NCI-H2196 treated with DMSO at 0.1 percent for 48 hours (cell line): ENCODE results near the gene PRDX3.

Experiments used
- DNase-seq: peaks from one replicate; lab custom pipeline; 2025; ENCODE audit not compliant: unreplicated experiment; lab: John Stamatoyannopoulos, UW

Gene PRDX3

DNA sequence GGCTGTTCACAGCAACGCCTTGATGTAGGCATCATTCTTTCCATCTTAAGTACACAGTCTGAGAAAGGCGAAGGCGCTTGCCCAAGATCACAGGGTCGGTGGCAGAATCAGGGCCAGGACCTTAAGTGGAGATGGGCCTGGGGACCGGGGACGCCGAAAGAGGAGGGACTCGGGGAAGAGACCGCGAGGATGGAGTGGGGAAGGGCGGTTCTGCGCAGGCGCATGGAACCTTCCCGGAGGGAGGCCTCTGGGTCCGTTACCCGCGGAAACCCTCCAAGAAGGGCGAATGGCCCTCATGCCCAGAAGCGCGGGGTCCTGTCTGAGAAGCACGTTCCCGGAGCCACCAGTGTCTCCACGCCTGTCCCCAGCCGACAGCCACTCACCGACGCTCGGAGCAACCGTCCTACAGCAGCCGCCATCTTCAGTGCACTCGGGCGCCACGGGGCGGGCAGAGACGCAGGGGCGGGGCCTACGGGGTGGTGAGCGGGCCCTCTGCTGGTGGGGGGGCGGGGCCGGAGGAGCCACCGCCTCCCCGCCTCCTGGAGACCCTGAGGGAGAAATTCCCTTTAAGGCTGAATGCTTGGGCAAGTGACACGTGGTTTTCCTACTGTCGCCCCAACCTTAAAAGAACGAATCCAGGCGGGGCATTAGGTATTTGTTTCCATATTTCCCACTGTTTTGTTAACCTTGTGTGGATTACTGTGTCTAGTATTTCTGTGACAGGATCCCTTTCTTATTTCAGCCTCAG, at the start of gene PRDX3:
Gene PRDX3, minus strand, starts transcription at position 441 of the 748 bp plus-strand sequence. Its CDS starts 22 bp downstream, at position 419.
- DNase-seq = peak; percentile 47

DNA sequence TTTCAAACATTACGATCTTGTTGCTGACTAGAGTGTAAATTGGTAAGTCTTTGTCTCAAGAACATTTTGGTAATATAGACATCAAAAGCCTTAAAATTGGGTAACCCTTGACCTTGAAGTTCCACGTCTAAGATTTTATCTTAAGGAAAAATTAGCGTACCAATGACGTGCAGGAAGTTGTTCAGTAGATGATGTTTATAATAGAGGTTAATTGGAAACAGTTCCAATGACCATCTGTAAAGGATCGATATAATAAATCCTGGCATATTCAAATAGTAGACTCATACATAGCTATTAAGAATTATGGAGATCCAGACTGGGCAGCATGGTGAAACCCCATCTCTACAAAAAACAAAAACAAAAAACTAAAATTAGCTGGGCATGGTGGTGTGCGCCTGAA, 49.2 kb upstream of the PRDX3 start:
- DNase-seq = no peak

- DNase-seq = no peak
These were observed 46.6 kb upstream of the PRDX3 start for GRCh38 chr10:119225083-119225658.

- DNase-seq = no peak
These were observed 44.4 kb upstream of the PRDX3 start for GRCh38 chr10:119222966-119223386.

- no peak for DNase-seq
These were observed 43.9 kb upstream of the PRDX3 start for GRCh38 chr10:119222537-119222936.

DNA sequence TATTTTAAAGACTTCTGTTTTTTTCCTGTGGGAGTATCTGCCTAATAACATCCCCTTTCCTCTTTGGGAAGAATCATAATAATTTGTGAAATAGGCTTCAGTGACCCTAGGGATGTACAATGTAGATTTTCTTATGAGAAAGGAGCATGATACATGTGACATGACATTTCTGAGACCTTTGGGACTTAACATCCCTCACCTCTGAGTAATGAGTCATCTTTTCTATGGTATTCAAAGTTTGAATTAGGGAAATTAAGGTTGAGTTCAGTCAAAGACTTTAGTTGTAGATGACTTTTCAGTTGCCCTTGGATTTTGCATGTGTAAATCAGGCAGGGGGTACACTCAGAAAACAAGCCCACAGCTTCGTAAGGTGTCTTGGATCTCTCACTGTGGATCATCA, 43.1 kb upstream of the PRDX3 start:
- no peak for DNase-seq

DNA sequence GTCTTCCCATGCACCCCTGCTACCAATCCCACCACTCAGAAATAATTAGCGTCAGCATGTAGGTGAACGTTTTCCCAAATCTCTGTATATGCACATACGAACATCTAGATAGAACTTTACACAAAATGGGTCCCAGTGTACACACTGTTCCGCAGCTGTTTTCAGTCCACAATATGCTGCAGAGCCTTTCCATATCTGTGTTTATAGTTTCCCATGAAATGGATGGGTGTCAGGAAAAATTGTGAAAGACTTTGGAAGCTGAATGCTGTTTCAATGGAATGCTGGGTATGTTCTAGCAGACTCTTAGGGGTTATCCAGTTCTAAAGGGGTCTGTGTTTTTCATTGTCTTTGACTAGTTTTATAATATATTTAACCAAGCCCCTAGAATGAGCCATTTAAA, 42.6 kb upstream of the PRDX3 start:
- no peak for DNase-seq

DNA sequence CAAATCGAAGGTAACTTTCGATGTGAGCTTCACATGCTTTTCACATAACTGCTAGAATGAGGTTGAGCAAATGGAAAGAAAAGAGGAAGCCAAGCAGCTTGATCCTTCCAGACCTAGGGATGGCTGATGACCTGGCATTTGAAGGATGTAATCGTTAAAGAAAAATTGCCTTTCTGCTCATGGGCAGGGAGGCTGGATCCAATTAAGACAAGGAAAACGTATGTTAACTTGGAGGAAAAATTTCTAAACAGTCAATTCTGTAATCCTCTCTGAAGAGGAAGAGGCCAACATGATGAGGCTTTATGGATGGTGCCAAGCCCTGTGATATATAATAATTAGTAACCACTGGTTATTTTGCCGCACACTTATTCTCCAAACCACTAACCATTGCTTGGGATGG, 41.3 kb upstream of the PRDX3 start:
- no peak for DNase-seq

- no peak for DNase-seq
These were observed 39.4 kb upstream of the PRDX3 start for GRCh38 chr10:119217991-119218490.

DNA sequence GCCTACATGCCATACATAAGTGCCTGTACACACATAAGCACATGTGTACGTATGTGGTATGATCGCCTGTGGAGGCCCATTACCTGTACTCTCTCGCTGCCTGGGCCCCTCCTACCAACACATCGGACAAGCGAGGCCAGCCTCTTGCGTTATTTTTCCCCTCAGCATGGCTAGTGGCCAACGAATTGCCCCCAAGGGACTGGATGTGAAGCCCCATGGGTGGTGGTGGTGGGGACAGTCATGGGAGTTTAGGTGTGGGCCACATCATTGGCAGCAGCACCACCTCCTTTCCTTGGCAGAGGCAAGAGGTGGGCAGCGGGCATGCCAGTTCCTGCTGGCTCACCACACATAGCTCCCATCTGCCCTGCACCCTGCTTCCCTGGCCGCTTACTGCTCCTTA, 38.8 kb upstream of the PRDX3 start:
- no peak for DNase-seq

- DNase-seq = no peak
These were observed 37.5 kb upstream of the PRDX3 start for GRCh38 chr10:119216127-119216526.

DNA sequence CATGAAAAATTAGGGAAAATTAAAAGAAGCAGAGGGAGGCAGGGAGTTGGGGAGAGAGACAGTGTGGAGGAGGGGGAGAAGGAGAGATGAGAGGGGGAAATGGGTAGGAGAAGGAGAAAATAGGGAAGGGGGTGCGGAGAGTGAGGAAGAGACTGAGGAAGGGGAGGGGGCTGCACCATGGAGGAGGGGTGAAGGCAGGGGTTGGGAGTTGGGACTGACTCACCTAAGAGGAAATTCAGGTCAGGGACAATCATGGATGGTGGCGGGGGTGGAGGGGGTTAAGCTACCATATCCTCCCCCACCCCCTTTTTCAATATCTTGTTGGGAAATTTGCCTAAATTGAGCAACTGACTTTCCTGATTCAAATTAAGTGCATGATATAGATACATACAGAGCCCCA, 36.8 kb upstream of the PRDX3 start:
- no peak for DNase-seq

DNA sequence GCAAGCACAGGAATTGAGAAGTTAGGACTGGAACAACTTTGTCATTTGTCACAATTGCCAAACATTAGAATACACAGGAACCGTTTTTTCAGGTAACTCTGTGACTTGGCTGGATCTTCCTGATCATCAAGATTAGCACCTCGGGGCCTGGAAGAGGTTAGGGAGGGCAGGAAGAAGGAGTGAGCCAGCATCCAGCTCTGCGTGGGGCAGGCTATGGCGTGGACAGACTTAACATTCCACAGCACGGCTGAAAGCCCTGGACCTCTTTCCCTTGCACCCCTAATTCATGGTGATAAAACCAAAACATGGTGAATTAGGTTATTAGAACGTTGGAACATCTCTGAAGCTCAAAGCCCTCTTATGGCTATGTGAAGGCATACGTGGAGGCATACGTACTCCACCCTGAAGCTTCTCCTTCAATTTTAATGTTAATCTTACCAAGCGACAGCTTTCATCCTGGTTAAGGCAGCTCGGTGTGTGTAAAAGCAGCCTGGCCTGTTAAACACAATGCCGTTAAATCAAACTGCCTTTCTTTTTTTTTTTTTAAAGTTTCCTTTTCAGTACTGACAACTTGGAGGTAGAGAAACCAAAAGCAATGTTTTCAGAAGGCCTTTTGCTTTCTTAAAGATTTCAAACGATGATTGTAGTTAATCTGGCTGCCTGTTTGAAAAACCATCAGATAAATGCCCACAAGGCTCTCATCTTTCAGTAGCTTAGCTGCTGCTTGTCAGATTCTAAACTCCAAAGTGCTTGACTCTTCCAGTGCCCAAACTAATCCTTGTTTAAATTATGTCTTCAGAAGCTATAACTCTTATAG, 33.2 kb upstream of the PRDX3 start:
- no peak for DNase-seq

- DNase-seq = no peak
These were observed 32.6 kb upstream of the PRDX3 start for GRCh38 chr10:119211176-119211575.

DNA sequence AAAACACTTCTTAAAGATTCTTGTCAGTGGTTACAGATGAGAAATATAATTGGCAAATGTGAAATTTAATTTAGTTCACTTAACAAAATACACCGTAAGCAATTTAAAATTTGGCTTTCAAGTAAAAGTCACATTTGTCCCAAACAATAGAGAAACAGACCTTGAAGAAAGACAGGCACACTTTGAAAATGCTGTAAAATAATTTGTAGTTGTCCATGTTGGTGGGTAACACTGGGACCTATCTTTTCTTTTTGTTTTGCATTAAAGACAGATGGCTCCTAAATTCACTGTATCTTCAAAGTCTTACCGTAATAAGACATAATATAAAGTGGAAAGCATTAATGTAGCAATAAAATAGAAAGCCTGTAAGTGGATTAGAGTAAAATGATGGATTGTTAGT, 32.0 kb upstream of the PRDX3 start:
- DNase-seq = no peak

- DNase-seq = no peak
These were observed 31.2 kb upstream of the PRDX3 start for GRCh38 chr10:119209736-119210355.

- no peak for DNase-seq
These were observed 30.6 kb upstream of the PRDX3 start for GRCh38 chr10:119209035-119209735.

GRCh38 chr10:119208553-119208940, 29.9 kb upstream of the PRDX3 start:
- DNase-seq = no peak

- no peak for DNase-seq
These were observed 29.3 kb upstream of the PRDX3 start for GRCh38 chr10:119207713-119208552.

- DNase-seq = peak; percentile 49
These were observed 28.7 kb upstream of the PRDX3 start, which contains the start of gene GRK5 for GRCh38 chr10:119207366-119207666. GRK5 (plus strand) TSS chr10:119207571; CDS start chr10:119207918, 347 bp downstream.
